Esophagus (tissue), 2 donors: ENCODE measurements around the gene GPR107. TPM values are rescaled to one million over a fixed set of nuclear protein-coding genes. Genes with fewer than 3 reads are reported as not detected.

ENCODE experiments used
- H3K27ac ChIP-seq, 2 donors: one replicate each; pipeline ENCODE4 v1.5.1; 2013; ENCODE audit warnings: low read depth in 2 of 2, mild to moderate bottlenecking in 2 of 2, inconsistent platforms in 1 of 2, low read length in 1 of 2, moderate library complexity in 1 of 2
- H3K27me3 ChIP-seq, 2 donors: one replicate each; pipeline ENCODE4 v1.6.1; 2013; ENCODE audit warnings: low read length in 2 of 2, control low read depth in 1 of 2, mild to moderate bottlenecking in 1 of 2; ENCODE audit not compliant: insufficient read depth in 2 of 2, control insufficient read depth in 1 of 2
- H3K36me3 ChIP-seq, 2 donors: one replicate each; pipeline ENCODE4 v1.6.1; 2013; ENCODE audit warnings: low read length in 1 of 2; ENCODE audit not compliant: control insufficient read depth in 2 of 2, insufficient read depth in 2 of 2
- H3K4me1 ChIP-seq, 2 donors: one replicate each; pipeline ENCODE4 v1.6.1; 2013; ENCODE audit warnings: low read length in 1 of 2; ENCODE audit not compliant: control insufficient read depth in 2 of 2, insufficient read depth in 2 of 2
- H3K4me3 ChIP-seq, 2 donors: one replicate each; pipeline ENCODE4 v1.5.1; 2013; ENCODE audit warnings: low read length in 2 of 2, mild to moderate bottlenecking in 2 of 2, low read depth in 1 of 2, moderate library complexity in 1 of 2
- H3K9me3 ChIP-seq, 2 donors: one replicate each; pipeline ENCODE4 v1.6.1; 2013; ENCODE audit warnings: mild to moderate bottlenecking in 2 of 2, low read depth in 1 of 2, low read length in 1 of 2, moderate library complexity in 1 of 2; ENCODE audit not compliant: control insufficient read depth in 2 of 2, insufficient read depth in 1 of 2
- WGBS, 2 donors: extraction: QIAGEN DNeasy Blood & Tissue Kit; methylation state at CpG; one replicate each; pipeline ENCODE4 v1.1.7; 2013; 5-methylcytosine and 5-hydroxymethylcytosine counted together
- polyA plus RNA-seq, 2 donors: library from polyadenylated mRNA; stranded (reverse); fragments of 200-250 nt; gene quantifications; one replicate each; pipeline ENCODE4 v1.2.3, GENCODE V29; 2013
- donor health status: healthy with polysubstance abuse.
- donor health status: Bipolar disorder and iron deficiency.

Gene GPR107
- polyA plus RNA-seq, 2 donors: 8.6 to 12.2 TPM

GRCh38 chr9:130172858-130173665, 119.4 kb downstream of the GPR107 start:
- Histone ChIP-seq H3K27me3 (no peaks in the 10 kb centered on the region), H3K4me1 (peaks cover 2 to 12% of the 10 kb centered on the region in 2 donors), H3K4me3 (peak overlapping the region; percentile 49 to 62), H3K36me3 (peaks cover 0 to 4% of the 10 kb centered on the region in 2 donors), H3K27ac (peak overlapping the region; percentile 38 to 89), H3K9me3 (no peaks in the 10 kb centered on the region)
- 1 to 3% methylated on average over 54 to 56 of the region's 57 CpGs for WGBS, 2 donors

DNA sequence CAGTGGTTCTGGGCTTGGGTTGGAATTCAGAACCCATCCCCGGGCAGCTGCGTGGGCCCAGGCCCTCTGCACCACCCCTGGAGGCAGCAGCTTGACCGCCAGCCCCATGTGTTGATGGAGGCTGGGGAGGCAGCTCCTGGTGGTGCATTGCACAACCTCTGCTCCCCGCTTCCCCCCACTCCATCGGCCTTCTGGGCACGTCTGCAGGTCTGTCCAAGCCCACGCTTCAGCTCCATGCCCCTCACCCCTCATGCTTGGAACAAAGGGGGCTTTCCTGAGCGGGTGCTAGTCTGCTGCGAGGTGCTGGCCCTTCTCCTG, 119.9 kb downstream of the GPR107 start:
- no peaks in the 10 kb centered on the region for H3K27me3 ChIP-seq
- peaks cover 0 to 4% of the 10 kb centered on the region in 2 donors for H3K36me3 ChIP-seq
- WGBS, 2 donors: 48 to 50% methylated on average over 9 of the region's 9 CpGs
- peaks cover 2 to 16% of the 10 kb centered on the region in 2 donors for H3K4me1 ChIP-seq
- peak overlapping the region; percentile 23 to 89 for H3K27ac ChIP-seq
- peak overlapping the region; percentile 49 to 62 for H3K4me3 ChIP-seq
- no peaks in the 10 kb centered on the region for H3K9me3 ChIP-seq

DNA sequence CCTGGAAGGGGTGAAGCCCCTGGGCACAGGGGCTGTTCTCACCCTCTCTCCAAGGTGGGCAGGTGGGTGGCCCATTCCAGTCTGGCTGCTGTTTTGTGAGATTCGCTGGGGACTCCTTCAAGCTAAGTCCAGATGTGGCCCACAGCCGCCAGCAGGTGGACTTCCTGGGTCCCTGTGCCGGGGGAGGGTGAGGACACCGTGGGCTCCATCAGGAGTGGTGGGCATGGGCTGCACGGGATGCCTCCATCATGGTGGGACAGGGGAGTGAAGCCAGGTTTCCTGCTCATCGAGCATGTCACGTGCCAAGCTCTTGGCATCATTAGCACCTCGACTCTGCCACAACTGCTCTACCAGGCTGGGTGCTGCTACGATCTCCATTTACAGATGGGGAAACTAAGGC, 120.3 kb downstream of the GPR107 start:
- no peaks in the 10 kb centered on the region for H3K9me3 ChIP-seq
- peak overlapping the region in 1 of 2 donors; percentile 5 for H3K4me3 ChIP-seq
- WGBS, 2 donors: 70% methylated on average over 9 of the region's 9 CpGs
- peaks cover 2 to 16% of the 10 kb centered on the region in 2 donors for H3K4me1 ChIP-seq
- H3K27me3 ChIP-seq: no peaks in the 10 kb centered on the region
- peak overlapping the region; percentile 45 to 89 for H3K27ac ChIP-seq
- peaks cover 0 to 4% of the 10 kb centered on the region in 2 donors for H3K36me3 ChIP-seq

DNA sequence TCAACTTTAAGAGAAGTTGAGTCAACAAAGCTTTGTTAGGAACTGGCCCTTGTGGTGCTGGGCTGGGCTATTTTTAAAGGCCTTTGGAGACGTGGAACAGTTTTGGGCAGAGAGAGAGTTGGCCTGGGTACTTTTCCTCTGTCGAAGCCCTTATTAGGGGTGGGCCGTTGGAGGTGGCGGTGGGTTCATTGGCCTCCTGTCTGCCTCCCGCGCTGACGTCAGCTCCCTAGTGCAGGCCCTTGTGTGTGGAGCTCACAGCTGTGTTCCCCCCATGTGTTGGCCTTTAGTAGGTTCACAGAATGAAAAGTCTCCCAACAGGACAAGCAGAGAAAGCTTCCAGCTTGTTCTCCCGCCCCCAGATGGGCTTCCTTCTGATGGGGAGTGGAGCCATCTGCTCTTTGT, 121.2 kb downstream of the GPR107 start:
- Histone ChIP-seq H3K4me1 (peaks cover 2 to 16% of the 10 kb centered on the region in 2 donors), H3K27ac (peak overlapping the region; percentile 40 to 80), H3K4me3 (no peak overlapping the region), H3K27me3 (no peaks in the 10 kb centered on the region), H3K9me3 (no peaks in the 10 kb centered on the region), H3K36me3 (peaks cover 0 to 4% of the 10 kb centered on the region in 2 donors)
- WGBS, 2 donors: 64 to 70% methylated on average over 7 to 8 of the region's 8 CpGs

DNA sequence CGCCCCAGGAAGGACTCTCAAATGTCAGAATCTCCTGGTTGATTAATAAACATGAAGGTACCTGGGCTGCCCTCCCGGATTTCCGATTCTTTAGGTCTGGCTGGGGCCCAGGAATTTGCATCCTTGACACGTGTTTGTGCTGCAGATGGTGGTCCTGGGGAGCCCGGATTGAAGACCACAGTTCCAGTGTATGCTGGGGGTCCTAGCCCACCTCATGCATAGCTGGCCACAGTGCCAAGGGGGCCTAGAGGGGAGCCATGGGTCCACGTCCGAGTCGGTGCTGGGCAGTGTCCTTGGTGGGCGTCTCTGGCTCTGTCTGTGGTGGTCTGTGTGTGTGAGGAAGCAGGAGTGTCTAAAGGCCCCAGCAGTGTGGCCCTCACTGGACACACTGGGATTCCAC, 121.6 kb downstream of the GPR107 start:
- peaks cover 2 to 16% of the 10 kb centered on the region in 2 donors for H3K4me1 ChIP-seq
- H3K27ac ChIP-seq: peak overlapping the region; percentile 40 to 80
- 75 to 79% methylated on average over 9 of the region's 9 CpGs for WGBS, 2 donors
- no peak overlapping the region for H3K4me3 ChIP-seq
- H3K27me3 ChIP-seq: no peaks in the 10 kb centered on the region
- no peaks in the 10 kb centered on the region for H3K9me3 ChIP-seq
- peaks cover 0 to 4% of the 10 kb centered on the region in 2 donors for H3K36me3 ChIP-seq

GRCh38 chr9:130176760-130177159, 123.1 kb downstream of the GPR107 start:
- 90 to 92% methylated on average over 5 to 6 of the region's 6 CpGs for WGBS, 2 donors
- Histone ChIP-seq H3K9me3 (no peaks in the 10 kb centered on the region), H3K36me3 (peaks cover 0 to 4% of the 10 kb centered on the region in 2 donors), H3K4me1 (peaks cover 6 to 18% of the 10 kb centered on the region in 2 donors), H3K4me3 (no peak overlapping the region), H3K27ac (peak overlapping the region in 1 of 2 donors; percentile 62), H3K27me3 (no peaks in the 10 kb centered on the region)

- H3K9me3 ChIP-seq: no peaks in the 10 kb centered on the region
- peaks cover 12 to 25% of the 10 kb centered on the region in 2 donors for H3K4me1 ChIP-seq
- peaks cover 0 to 4% of the 10 kb centered on the region in 2 donors for H3K36me3 ChIP-seq
- WGBS, 2 donors: 70 to 72% methylated on average over 20 of the region's 20 CpGs
- no peaks in the 10 kb centered on the region for H3K27me3 ChIP-seq
- no peak overlapping the region for H3K4me3 ChIP-seq
- peak overlapping the region in 1 of 2 donors; percentile 77 for H3K27ac ChIP-seq
Measured at GRCh38 chr9:130177898-130178805, 124.4 kb downstream of the GPR107 start.

DNA sequence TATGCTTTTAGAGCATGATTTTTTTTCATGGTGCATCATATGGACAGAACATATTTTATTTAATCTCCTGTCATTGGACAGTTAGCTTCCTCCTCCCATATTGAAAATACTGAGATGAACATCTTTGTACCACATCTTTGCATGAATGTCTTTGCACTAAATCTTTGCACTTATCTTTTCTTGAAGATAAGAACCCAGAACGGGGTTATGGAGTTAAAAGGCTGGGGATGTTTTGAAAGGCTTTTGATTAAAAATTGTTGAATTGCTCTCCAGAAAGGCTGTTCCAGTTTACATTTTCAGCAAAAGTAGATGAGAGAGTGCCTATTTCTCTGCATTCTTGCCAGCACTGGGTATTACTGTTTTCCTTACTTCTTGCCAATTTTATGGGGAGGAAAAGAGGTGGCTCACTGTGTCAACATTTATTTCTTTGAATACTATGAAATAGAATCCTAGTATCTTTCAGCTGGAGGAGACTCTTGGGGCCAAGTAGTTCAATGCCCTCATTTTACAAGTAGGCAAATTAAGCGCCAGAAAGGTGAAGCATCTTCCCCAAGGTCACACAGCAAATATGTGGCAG, 125.7 kb downstream of the GPR107 start:
- WGBS, 2 donors: 69 to 82% methylated on average over 2 of the region's 2 CpGs
- Histone ChIP-seq H3K4me1 (peaks cover 12 to 17% of the 10 kb centered on the region in 2 donors), H3K4me3 (no peak overlapping the region), H3K27me3 (no peaks in the 10 kb centered on the region), H3K27ac (no peak overlapping the region), H3K9me3 (no peaks in the 10 kb centered on the region), H3K36me3 (peaks cover 0 to 4% of the 10 kb centered on the region in 2 donors)

- peaks cover 12 to 17% of the 10 kb centered on the region in 2 donors for H3K4me1 ChIP-seq
- 75 to 88% methylated on average over 12 of the region's 12 CpGs for WGBS, 2 donors
- peak overlapping the region in 1 of 2 donors; percentile 59 for H3K27ac ChIP-seq
- no peaks in the 10 kb centered on the region for H3K9me3 ChIP-seq
- H3K4me3 ChIP-seq: no peak overlapping the region
- H3K36me3 ChIP-seq: peaks cover 0 to 4% of the 10 kb centered on the region in 2 donors
- no peaks in the 10 kb centered on the region for H3K27me3 ChIP-seq
Measured at GRCh38 chr9:130180516-130180915, 126.8 kb downstream of the GPR107 start.
